CD14-positive monocyte (primary cell): ENCODE data around the gene ITSN1. TPM values are rescaled to one million over a fixed set of nuclear protein-coding genes. Genes with fewer than 3 reads are reported as not detected.

Experiments
- DNase-seq, 3 donors: peaks; one replicate each; pipeline ENCODE4 v3.0.0-alpha.2; 2011 to 2022
- H2AFZ ChIP-seq: 2 replicates; pipeline ENCODE4 v1.6.0; 2012; ENCODE audit warnings: mild to moderate bottlenecking, low read depth, low read length, inconsistent platforms; ENCODE audit not compliant: insufficient read depth, poor library complexity, severe bottlenecking
- H3K27ac ChIP-seq, 2 donors: 1 replicate in 1 of 2; 2 replicates in 1 of 2; pipeline ENCODE4 v1.5.1; 2012 to 2013; ENCODE audit warnings: low read length in 2 of 2, control low read depth in 1 of 2, inconsistent platforms in 1 of 2, low read depth in 1 of 2, mild to moderate bottlenecking in 1 of 2
- H3K27me3 ChIP-seq, 2 donors: one replicate each; pipeline versions ENCODE4 v1.6.0 to v1.6.1; 2011 to 2013; ENCODE audit warnings: low read length in 2 of 2; ENCODE audit not compliant: control insufficient read depth in 2 of 2, insufficient read depth in 2 of 2
- H3K36me3 ChIP-seq, 2 donors: replicated peaks in 1 of 2; 1 replicate in 1 of 2; 2 replicates in 1 of 2; pipeline versions ENCODE4 v1.5.1 to v1.6.1; 2012 to 2013; ENCODE audit warnings: low read length in 2 of 2, control low read depth in 1 of 2, inconsistent platforms in 1 of 2, mild to moderate bottlenecking in 1 of 2; ENCODE audit not compliant: insufficient read depth in 2 of 2, control insufficient read depth in 1 of 2
- H3K4me1 ChIP-seq, 2 donors: 1 replicate in 1 of 2; 2 replicates in 1 of 2; pipeline versions ENCODE4 v1.5.1 to v1.6.1; 2012 to 2013; ENCODE audit warnings: low read length in 2 of 2, control low read depth in 1 of 2, inconsistent platforms in 1 of 2, mild to moderate bottlenecking in 1 of 2, moderate library complexity in 1 of 2; ENCODE audit not compliant: insufficient read depth in 2 of 2, control insufficient read depth in 1 of 2
- H3K4me2 ChIP-seq: replicated peaks from 2 replicates; pipeline ENCODE3; 2012; ENCODE audit warnings: low read length, moderate library complexity, mild to moderate bottlenecking; ENCODE audit not compliant: poor library complexity, severe bottlenecking; ENCODE audit errors: extremely low read depth
- H3K4me3 ChIP-seq, 3 experiments: fragments of 200-600 bp in 1 of 3; sonication (generic) in 1 of 3; replicated peaks in 1 of 3; 1 replicate in 2 of 3; 2 replicates in 1 of 3; pipeline ENCODE4 v1.5.1; 2011 to 2013; ENCODE audit warnings: low read length in 3 of 3, mild to moderate bottlenecking in 3 of 3, control low read depth in 2 of 3, low read depth in 2 of 3, inconsistent platforms in 1 of 3, moderate library complexity in 1 of 3
- H3K79me2 ChIP-seq: 2 replicates; pipeline ENCODE4 v1.6.0; 2012; ENCODE audit warnings: mild to moderate bottlenecking, control low read depth, inconsistent platforms, low read length, moderate library complexity; ENCODE audit not compliant: insufficient read depth
- H3K9ac ChIP-seq: 2 replicates; pipeline ENCODE4 v1.6.0; 2017; ENCODE audit warnings: low read length, mild to moderate bottlenecking; ENCODE audit not compliant: insufficient read depth, poor library complexity, severe bottlenecking
- H3K9me3 ChIP-seq, 2 donors: replicated peaks in 1 of 2; 1 replicate in 1 of 2; 2 replicates in 1 of 2; pipeline versions ENCODE4 v1.5.1 to v1.6.1; 2012 to 2013; ENCODE audit warnings: low read length in 2 of 2, control low read depth in 1 of 2; ENCODE audit not compliant: control insufficient read depth in 1 of 2, insufficient read depth in 1 of 2
- H4K20me1 ChIP-seq: 2 replicates; pipeline ENCODE4 v1.6.0; 2012; ENCODE audit warnings: mild to moderate bottlenecking, low read length, control low read depth, moderate library complexity; ENCODE audit not compliant: insufficient read depth
- H3K27ac Mint-ChIP-seq, 7 donors: one replicate each; pipeline ENCODE4 v1.8.0; 2020; ENCODE audit warnings: mild to moderate bottlenecking in 7 of 7, mixed read lengths in 7 of 7, moderate library complexity in 6 of 7, inconsistent platforms in 2 of 7
- H3K27me3 Mint-ChIP-seq, 3 donors: one replicate each; pipeline ENCODE4 v1.8.0; 2021 to 2022; ENCODE audit warnings: low read depth in 3 of 3, mild to moderate bottlenecking in 3 of 3, mixed read lengths in 3 of 3, moderate library complexity in 3 of 3, inconsistent platforms in 1 of 3
- H3K36me3 Mint-ChIP-seq, 2 donors: one replicate each; pipeline ENCODE4 v1.8.0; 2020; ENCODE audit warnings: mixed read lengths in 2 of 2, inconsistent platforms in 1 of 2, mild to moderate bottlenecking in 1 of 2
- H3K4me1 Mint-ChIP-seq: one replicate; pipeline ENCODE4 v1.8.0; 2020; ENCODE audit warnings: mild to moderate bottlenecking, mixed read lengths
- H3K4me3 Mint-ChIP-seq, 2 donors: one replicate each; pipeline ENCODE4 v1.8.0; 2020; ENCODE audit warnings: mild to moderate bottlenecking in 2 of 2, mixed read lengths in 2 of 2, moderate library complexity in 1 of 2
- H3K9me3 Mint-ChIP-seq, 7 donors: one replicate each; pipeline ENCODE4 v1.8.0; 2020 to 2022; ENCODE audit warnings: mixed read lengths in 7 of 7, mild to moderate bottlenecking in 6 of 7, moderate library complexity in 6 of 7, inconsistent platforms in 2 of 7
- WGBS: methylation state at CpG from one replicate; pipeline ENCODE4 v1.1.5; 2013; ENCODE audit warnings: missing lambda C conversion rate; ENCODE audit not compliant: insufficient coverage; 5-methylcytosine and 5-hydroxymethylcytosine counted together
- intact Hi-C, 2 donors: fragments of 100-400 bp; cut with micrococcal nuclease; formaldehyde crosslinking; loops; one replicate each; pipeline versions ENCODE4 v1.15.0 to v1.15.1; 2023
- polyA plus RNA-seq, 3 donors: library from polyadenylated mRNA; depleted of rRNA in 1 of 3; unstranded in 2 of 3; stranded (reverse) in 1 of 3; fragments of 300-500 nt in 2 of 3; fragments of >200 nt in 1 of 3; fragmentation: Illumina TruSeq in 2 of 3; gene quantifications; 1 replicate in 2 of 3; 2 replicates in 1 of 3; pipeline ENCODE4 v1.2.3, GENCODE V29; 2012 to 2021
- TF ChIP-seq, protein P1 (sequence below): fragments of 200-600 bp; IDR thresholded peaks from one replicate; pipeline ENCODE4 v1.8.0; 2022; ENCODE audit warnings: antibody characterized with exemption, mild to moderate bottlenecking

The ITSN1 gene
- polyA plus RNA-seq, 3 donors, result 4.7 to 10.3 (median 5.1) TPM

DNA sequence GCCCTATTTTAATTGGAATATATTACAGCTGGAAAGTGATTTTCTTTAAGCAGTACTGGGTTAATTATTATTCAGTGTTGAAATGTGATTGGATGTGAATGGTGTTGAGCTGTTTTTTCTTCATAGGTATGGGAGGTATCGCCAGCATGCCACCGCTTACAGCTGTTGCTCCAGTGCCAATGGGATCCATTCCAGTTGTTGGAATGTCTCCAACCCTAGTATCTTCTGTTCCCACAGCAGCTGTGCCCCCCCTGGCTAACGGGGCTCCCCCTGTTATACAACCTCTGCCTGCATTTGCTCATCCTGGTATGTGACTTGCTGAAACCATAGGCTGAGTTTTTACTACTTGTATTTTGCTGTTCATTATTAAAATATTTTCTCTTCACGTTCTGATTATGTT lies 107.7 kb downstream of the ITSN1 start:
- H3K27ac Mint-ChIP-seq, result no peak overlapping the region
- H3K36me3 Mint-ChIP-seq, result peaks cover 12 to 25% of the 10 kb centered on the region in 2 donors
- H3K4me2 ChIP-seq, result no peak overlapping the region
- no peak overlapping the region for H2AFZ ChIP-seq
- H3K27me3 ChIP-seq, result no peaks in the 10 kb centered on the region
- peaks cover 18 to 19% of the 10 kb centered on the region in 2 donors for H3K9me3 ChIP-seq
- WGBS, result 100% methylated on average over 1 of the region's 4 CpGs
- H3K9me3 Mint-ChIP-seq, result peaks cover 16 to 27% (median 21%) of the 10 kb centered on the region in 7 donors
- H3K36me3 ChIP-seq, result peaks cover 0 to 7% of the 10 kb centered on the region in 2 donors
- H3K4me1 Mint-ChIP-seq, result no peaks in the 10 kb centered on the region
- no peak overlapping the region for H3K27ac ChIP-seq
- H3K4me3 Mint-ChIP-seq, result no peak overlapping the region
- no peaks in the 10 kb centered on the region for H4K20me1 ChIP-seq
- no peak for DNase-seq
- no peak overlapping the region for H3K9ac ChIP-seq
- TF ChIP-seq, protein P1, sequence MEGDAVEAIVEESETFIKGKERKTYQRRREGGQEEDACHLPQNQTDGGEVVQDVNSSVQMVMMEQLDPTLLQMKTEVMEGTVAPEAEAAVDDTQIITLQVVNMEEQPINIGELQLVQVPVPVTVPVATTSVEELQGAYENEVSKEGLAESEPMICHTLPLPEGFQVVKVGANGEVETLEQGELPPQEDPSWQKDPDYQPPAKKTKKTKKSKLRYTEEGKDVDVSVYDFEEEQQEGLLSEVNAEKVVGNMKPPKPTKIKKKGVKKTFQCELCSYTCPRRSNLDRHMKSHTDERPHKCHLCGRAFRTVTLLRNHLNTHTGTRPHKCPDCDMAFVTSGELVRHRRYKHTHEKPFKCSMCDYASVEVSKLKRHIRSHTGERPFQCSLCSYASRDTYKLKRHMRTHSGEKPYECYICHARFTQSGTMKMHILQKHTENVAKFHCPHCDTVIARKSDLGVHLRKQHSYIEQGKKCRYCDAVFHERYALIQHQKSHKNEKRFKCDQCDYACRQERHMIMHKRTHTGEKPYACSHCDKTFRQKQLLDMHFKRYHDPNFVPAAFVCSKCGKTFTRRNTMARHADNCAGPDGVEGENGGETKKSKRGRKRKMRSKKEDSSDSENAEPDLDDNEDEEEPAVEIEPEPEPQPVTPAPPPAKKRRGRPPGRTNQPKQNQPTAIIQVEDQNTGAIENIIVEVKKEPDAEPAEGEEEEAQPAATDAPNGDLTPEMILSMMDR, result no peak
- peaks cover 1 to 5% (median 2%) of the 10 kb centered on the region in 3 donors for H3K27me3 Mint-ChIP-seq
- intact Hi-C loops, result no loop called here
- no peak overlapping the region for H3K4me3 ChIP-seq
- no peaks in the 10 kb centered on the region for H3K4me1 ChIP-seq
- no peaks in the 10 kb centered on the region for H3K79me2 ChIP-seq

DNA sequence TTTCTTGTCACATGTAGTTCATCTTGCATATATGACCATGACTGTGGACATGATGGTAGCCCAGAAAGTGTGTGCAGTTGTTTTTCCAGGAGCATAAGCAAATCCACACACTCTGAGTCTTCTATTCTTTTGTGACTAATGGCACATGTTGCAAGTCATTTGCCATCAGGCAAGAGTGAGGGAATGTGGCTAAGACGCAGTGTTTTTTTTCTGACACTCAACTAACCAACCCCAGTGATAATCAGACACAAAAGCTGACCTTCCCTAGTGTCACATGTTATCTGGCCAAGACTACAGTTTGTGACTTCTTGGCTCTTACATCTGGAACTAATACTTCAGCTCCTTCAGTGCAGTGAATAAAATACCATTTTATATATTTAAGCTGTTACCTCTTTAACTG lies 108.8 kb downstream of the ITSN1 start:
- Histone ChIP-seq H3K27me3 (no peaks in the 10 kb centered on the region), H3K36me3 (peaks cover 0 to 7% of the 10 kb centered on the region in 2 donors), H3K4me1 (no peaks in the 10 kb centered on the region), H3K9me3 (peaks cover 13 to 14% of the 10 kb centered on the region in 2 donors), H3K27ac (no peak overlapping the region), H3K79me2 (no peaks in the 10 kb centered on the region), H3K4me3 (no peak overlapping the region), H2AFZ (no peak overlapping the region), H3K4me2 (no peak overlapping the region), H3K9ac (no peak overlapping the region), H4K20me1 (no peaks in the 10 kb centered on the region)
- WGBS, result no CpG with 5 or more reads among the region's 1 CpG
- Mint-ChIP-seq H3K27ac (no peak overlapping the region), H3K9me3 (peaks cover 14 to 22% (median 16%) of the 10 kb centered on the region in 7 donors), H3K27me3 (peaks cover 1 to 5% (median 2%) of the 10 kb centered on the region in 3 donors), H3K4me3 (no peak overlapping the region), H3K4me1 (no peaks in the 10 kb centered on the region), H3K36me3 (peaks cover 12 to 26% of the 10 kb centered on the region in 2 donors)
- no peak for DNase-seq
- TF ChIP-seq, protein P1, result no peak
- intact Hi-C loops, result no loop called here
